ENCODE results near the gene DOLK.
"Not testable (repeated sequence)": the region's sequence is repeated elsewhere in the genome, so short reads cannot be mapped to it uniquely, and the experiment has no call there.

Gene DOLK

DNA sequence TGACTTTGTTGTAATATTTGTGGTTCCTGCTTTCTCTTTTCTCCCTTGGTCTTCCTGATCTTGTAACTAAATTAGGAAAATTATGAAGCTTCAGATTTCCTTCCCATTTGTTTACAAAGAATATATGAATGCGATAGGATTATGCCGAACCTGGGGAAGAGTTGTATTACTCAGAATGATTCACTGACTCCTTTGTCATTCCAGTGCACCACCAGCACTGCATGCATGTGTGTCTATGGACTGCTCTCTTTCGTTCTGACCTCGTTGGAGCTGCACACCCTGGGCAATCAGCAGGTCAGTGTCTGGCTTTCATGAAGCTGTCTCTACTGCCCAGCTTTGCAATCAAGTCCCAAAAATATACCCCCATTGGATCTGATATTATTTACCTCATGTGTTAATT, 25.6 kb upstream of the DOLK start:
- no peak overlapping the region for H3K27ac ChIP-seq

GRCh38 chr9:128969491-128969890, 22.1 kb upstream of the DOLK start:
- TF ChIP-seq, protein P1, sequence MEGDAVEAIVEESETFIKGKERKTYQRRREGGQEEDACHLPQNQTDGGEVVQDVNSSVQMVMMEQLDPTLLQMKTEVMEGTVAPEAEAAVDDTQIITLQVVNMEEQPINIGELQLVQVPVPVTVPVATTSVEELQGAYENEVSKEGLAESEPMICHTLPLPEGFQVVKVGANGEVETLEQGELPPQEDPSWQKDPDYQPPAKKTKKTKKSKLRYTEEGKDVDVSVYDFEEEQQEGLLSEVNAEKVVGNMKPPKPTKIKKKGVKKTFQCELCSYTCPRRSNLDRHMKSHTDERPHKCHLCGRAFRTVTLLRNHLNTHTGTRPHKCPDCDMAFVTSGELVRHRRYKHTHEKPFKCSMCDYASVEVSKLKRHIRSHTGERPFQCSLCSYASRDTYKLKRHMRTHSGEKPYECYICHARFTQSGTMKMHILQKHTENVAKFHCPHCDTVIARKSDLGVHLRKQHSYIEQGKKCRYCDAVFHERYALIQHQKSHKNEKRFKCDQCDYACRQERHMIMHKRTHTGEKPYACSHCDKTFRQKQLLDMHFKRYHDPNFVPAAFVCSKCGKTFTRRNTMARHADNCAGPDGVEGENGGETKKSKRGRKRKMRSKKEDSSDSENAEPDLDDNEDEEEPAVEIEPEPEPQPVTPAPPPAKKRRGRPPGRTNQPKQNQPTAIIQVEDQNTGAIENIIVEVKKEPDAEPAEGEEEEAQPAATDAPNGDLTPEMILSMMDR (conservative IDR thresholded peaks at IDR 0.05): no peak

More for the DNA sequence above, 25.6 kb upstream of the DOLK start:
- TF ChIP-seq, protein P1 (conservative IDR thresholded peaks at IDR 0.05): no peak

GRCh38 chr9:128961403-128961802, 14.0 kb upstream of the DOLK start:
- H3K27ac ChIP-seq: not testable (repeated sequence)

More at GRCh38 chr9:128969491-128969890, 22.1 kb upstream of the DOLK start:
- H3K27ac ChIP-seq: no peak overlapping the region

DNA sequence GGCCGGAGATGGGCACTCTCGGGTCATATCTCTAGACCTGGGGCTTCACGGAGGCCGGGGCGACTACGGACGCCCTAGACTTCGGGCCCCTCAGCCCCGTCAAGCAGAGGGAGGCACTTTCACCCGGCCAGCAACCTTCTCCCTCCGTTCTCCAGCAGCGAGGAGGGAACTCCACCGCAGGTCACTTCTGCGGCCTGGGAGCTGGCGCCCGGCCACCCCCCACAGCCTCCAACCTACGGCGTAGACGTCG, 201 bp downstream of the DOLK start:
- TF ChIP-seq, protein P1 (conservative IDR thresholded peaks at IDR 0.05): no peak
- peak overlapping the region; percentile 92 for H3K27ac ChIP-seq

GRCh38 chr9:128946571-128947276, 679 bp downstream of the DOLK start:
- peak overlapping the region; percentile 92 for H3K27ac ChIP-seq

DNA sequence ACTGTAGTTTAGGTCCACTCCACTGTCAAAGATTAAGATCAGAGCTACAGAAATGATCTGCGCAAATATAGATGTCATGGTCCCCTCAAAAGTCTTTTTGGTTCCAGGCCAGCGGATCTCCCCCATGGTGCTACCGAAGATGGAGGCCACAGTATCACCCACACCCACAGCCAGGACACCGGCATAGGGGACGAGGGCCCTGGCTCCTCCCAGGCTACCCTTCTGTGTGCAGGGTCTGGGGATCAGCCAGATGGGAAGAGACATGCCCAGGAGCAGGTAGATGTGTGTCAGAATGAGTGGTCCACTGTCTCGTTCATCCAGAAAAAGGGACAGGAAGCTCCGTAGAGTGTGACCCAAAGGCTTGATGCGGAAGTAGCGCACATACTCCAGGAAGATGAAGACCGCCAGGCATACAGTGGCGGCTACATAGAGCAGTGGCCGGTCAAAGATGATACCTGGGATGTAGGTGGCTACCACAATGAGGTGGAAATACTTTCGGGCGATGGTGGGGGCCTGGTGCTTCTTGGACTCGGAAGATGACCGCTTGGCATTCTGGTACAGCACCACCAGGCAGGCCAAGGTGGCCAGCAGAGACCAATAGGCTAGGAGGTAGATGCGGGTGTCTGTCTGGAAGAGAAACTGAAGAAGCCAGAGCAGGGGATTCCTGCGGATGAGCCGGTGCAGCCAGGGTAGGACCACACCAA, 1.5 kb downstream of the DOLK start:
- TF ChIP-seq, protein P1 (conservative IDR thresholded peaks at IDR 0.05): no peak
- H3K27ac ChIP-seq: no peak overlapping the region; the same call in 1 of the 2 replicates

More at GRCh38 chr9:128946571-128947276, 679 bp downstream of the DOLK start:
- TF ChIP-seq, protein P1 (conservative IDR thresholded peaks at IDR 0.05): no peak

- H3K27ac ChIP-seq: not testable (repeated sequence)
Observed at GRCh38 chr9:128944966-128945365, 2.4 kb downstream of the DOLK start.

DNA sequence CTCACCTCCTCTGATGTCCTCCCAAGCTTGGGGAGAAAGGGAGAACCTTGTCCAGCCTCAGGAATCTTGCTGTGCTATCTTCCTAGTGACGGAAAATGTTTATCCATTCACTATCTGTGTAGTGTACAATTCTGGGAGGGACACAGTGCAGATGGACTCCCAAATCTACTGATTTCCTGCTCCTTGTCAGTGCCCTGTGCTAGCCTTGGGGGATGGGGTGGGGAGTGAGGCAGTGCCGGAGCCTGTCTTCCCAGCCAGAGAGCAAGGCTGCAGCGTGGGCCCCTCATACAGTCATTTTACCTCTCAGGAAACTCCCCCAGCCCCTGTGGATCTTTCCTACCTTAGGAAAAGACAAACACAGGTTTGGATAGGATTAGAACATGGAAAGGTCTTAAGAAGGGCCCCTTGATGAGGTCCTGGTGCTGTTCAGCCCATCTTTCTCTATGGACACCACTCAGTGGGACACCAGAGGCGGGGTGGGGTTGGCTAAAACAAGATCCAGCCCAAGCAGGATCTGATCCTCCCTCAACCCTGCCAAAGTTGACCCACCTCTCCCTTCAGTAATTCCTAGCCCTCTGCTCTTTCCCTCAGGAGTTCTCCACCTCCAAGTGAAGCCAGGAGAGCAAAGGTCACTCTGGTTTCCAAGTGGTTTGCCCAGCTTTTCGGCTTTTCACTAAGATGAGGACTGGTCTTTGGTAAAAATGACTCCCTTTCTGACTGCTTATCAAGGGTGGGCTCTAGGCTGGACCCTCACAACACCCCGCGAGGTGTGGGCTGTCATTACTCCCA, 3.4 kb downstream of the DOLK start:
- no peak overlapping the region for H3K27ac ChIP-seq
- TF ChIP-seq, protein P1 (conservative IDR thresholded peaks at IDR 0.05): no peak
